T-cell (primary cell): ENCODE data around the gene HOMER2. TPM values are rescaled to one million over a fixed set of nuclear protein-coding genes. Genes with fewer than 3 reads are reported as not detected.

ENCODE experiments used
- ATAC-seq, 4 experiments: fragments of 200-7000 bp in 3 of 4; fragments of 150-1000 bp in 1 of 4; cut with Tn5 transposase; replicated peaks in 1 of 4; 1 replicate in 3 of 4; 2 replicates in 1 of 4; pipeline ENCODE4 v1.10.0; 2021; ENCODE audit warnings: moderate library complexity in 3 of 4, mild to moderate bottlenecking in 2 of 4, moderate number of reproducible peaks in 1 of 4
- CTCF ChIA-PET, 2 donors: fragments of 300-600 bp; sonication (Branson Sonifier 250); formaldehyde crosslinking; loops; one replicate each; lab custom pipeline; 2022; ENCODE audit warnings: antibody characterized with exemption in 2 of 2; lab: Charles Lee
- POLR2A ChIA-PET, 2 donors: fragments of 300-600 bp; sonication (Branson Sonifier 250); formaldehyde crosslinking; loops; one replicate each; lab custom pipeline; 2022; ENCODE audit warnings: antibody characterized with exemption in 2 of 2; lab: Charles Lee
- DNase-seq, 35 experiments: peaks; one replicate each; pipeline versions ENCODE4 v3.0.0 to v3.0.0-alpha.2; 2013 to 2023
- H3K27ac ChIP-seq: one replicate; pipeline ENCODE4 v1.5.1; 2013; ENCODE audit warnings: low read length
- H3K27me3 ChIP-seq, 2 experiments: replicated peaks in 1 of 2; 1 replicate in 1 of 2; 2 replicates in 1 of 2; pipeline versions ENCODE4 v1.6.1 to v1.7.0; 2013; ENCODE audit warnings: low read length in 1 of 2, mixed read lengths in 1 of 2; ENCODE audit not compliant: control insufficient read depth in 2 of 2, insufficient read depth in 2 of 2; ENCODE audit errors: extremely low read depth in 1 of 2
- H3K36me3 ChIP-seq, 2 donors: 1 replicate in 1 of 2; 2 replicates in 1 of 2; pipeline versions ENCODE4 v1.6.1 to v1.7.0; 2013; ENCODE audit warnings: low read length in 1 of 2; ENCODE audit not compliant: control insufficient read depth in 2 of 2, insufficient read depth in 1 of 2; ENCODE audit errors: extremely low read depth in 1 of 2
- H3K4me1 ChIP-seq, 2 experiments: 1 replicate in 1 of 2; 2 replicates in 1 of 2; pipeline versions ENCODE4 v1.6.1 to v1.7.0; 2013; ENCODE audit warnings: low read length in 2 of 2, mixed read lengths in 1 of 2; ENCODE audit not compliant: insufficient read depth in 2 of 2, control insufficient read depth in 1 of 2; ENCODE audit errors: extremely low read depth in 1 of 2
- H3K4me3 ChIP-seq, 2 donors: 1 replicate in 1 of 2; 2 replicates in 1 of 2; pipeline versions ENCODE4 v1.5.1 to v1.7.0; 2013; ENCODE audit warnings: mild to moderate bottlenecking in 2 of 2, low read length in 1 of 2, moderate library complexity in 1 of 2; ENCODE audit not compliant: control insufficient read depth in 1 of 2; ENCODE audit errors: extremely low read depth in 1 of 2
- H3K9me3 ChIP-seq: 2 replicates; pipeline ENCODE4 v1.7.0; 2013
- H3K27ac Mint-ChIP-seq, 2 donors: one replicate each; pipeline ENCODE4 v1.8.0; 2020 to 2021; ENCODE audit warnings: mild to moderate bottlenecking in 2 of 2, mixed read lengths in 2 of 2
- H3K27me3 Mint-ChIP-seq, 2 donors: one replicate each; pipeline ENCODE4 v1.8.0; 2021 to 2022; ENCODE audit warnings: mixed read lengths in 2 of 2
- H3K36me3 Mint-ChIP-seq: one replicate; pipeline ENCODE4 v1.8.0; 2021; ENCODE audit warnings: mixed read lengths
- H3K4me1 Mint-ChIP-seq, 3 donors: one replicate each; pipeline ENCODE4 v1.8.0; 2020 to 2022; ENCODE audit warnings: mixed read lengths in 3 of 3, mild to moderate bottlenecking in 1 of 3
- H3K4me3 Mint-ChIP-seq, 3 donors: one replicate each; pipeline ENCODE4 v1.8.0; 2020 to 2022; ENCODE audit warnings: mild to moderate bottlenecking in 3 of 3, mixed read lengths in 3 of 3, moderate library complexity in 3 of 3
- H3K9me3 Mint-ChIP-seq, 3 donors: one replicate each; pipeline ENCODE4 v1.8.0; 2020 to 2022; ENCODE audit warnings: mixed read lengths in 3 of 3
- WGBS: methylation state at CpG from one replicate; pipeline ENCODE4 v1.1.5; 2013; ENCODE audit warnings: missing lambda C conversion rate; ENCODE audit not compliant: insufficient coverage; 5-methylcytosine and 5-hydroxymethylcytosine counted together
- total RNA-seq, 35 experiments: library from RNA in 6 of 35; stranded (reverse) in 6 of 35; fragments of 120-200 nt in 1 of 35; gene quantifications; one replicate each; pipeline versions ENCODE4 v1.2.1 to v1.2.4 and lab custom pipeline; 2013 to 2026

The HOMER2 gene
- total RNA-seq, 5 donors from 2014 or later (not counting 1 experiment from before 2014, with no cell fraction given) = 2.7 to 9.1 (median 7.3) TPM

DNA sequence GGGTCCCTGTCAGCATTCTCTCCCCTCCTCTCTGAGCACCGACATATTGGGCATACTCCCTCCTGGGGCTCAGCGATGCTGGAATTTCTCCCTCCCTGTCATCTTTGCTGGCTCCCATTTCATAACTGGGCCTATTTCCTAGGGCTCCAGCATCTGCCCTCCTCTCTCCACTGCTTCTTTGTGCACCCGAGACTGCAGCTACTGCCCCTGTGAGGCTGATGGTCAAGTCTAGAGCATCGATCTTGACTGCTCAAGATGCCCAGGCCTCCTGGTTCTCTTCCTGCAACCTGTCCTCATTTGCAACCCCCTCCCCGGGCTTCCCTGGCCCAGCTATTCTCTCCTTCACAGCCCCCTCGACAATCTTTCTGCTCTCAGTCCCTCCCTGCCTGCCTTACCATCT, 89.6 kb downstream of the HOMER2 start:
- H3K9me3 Mint-ChIP-seq = no peaks in the 10 kb centered on the region
- Histone ChIP-seq H3K27ac (no peak overlapping the region), H3K9me3 (no peaks in the 10 kb centered on the region), H3K27me3 (no peaks in the 10 kb centered on the region), H3K4me3 (no peak overlapping the region), H3K4me1 (no peaks in the 10 kb centered on the region), H3K36me3 (no peaks in the 10 kb centered on the region)
- H3K36me3 Mint-ChIP-seq = no peaks in the 10 kb centered on the region
- H3K27me3 Mint-ChIP-seq = no peaks in the 10 kb centered on the region
- no peaks in the 10 kb centered on the region for H3K4me1 Mint-ChIP-seq
- H3K4me3 Mint-ChIP-seq = no peak overlapping the region
- no peak overlapping the region for H3K27ac Mint-ChIP-seq
- ChIA-PET POLR2A (no interaction called here), CTCF (no interaction called here)
- DNase-seq (no peak), ATAC-seq (no peak)
- WGBS = 87% methylated on average over 6 of the region's 6 CpGs

DNA sequence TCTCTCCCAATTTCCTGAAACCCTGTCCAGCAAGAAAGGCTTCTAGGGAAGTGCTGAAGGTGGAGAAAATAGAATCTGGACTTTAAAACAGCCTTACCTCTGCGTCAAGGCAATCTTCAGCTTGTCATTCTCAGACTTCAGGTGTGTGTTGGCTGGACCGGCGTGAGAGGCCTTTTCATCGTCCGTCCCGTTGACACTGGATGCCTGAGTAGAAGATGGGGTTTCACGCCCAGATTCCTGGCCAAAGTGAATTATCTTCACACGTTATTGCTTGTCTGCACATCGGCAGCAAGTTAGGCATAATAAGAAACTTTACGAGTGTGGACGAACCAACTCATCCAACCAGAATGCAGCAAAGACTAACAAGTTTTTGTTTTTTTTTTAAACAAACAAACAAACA, 93.6 kb downstream of the HOMER2 start:
- no peak for ATAC-seq
- Histone ChIP-seq H3K27me3 (no peaks in the 10 kb centered on the region), H3K9me3 (no peaks in the 10 kb centered on the region), H3K4me3 (no peak overlapping the region), H3K4me1 (peaks cover 0 to 2% of the 10 kb centered on the region in 2 experiments), H3K36me3 (no peaks in the 10 kb centered on the region), H3K27ac (no peak overlapping the region)
- POLR2A ChIA-PET = no interaction called here
- no peak for DNase-seq
- no peaks in the 10 kb centered on the region for H3K9me3 Mint-ChIP-seq
- no peak overlapping the region for H3K4me3 Mint-ChIP-seq
- H3K27me3 Mint-ChIP-seq = no peaks in the 10 kb centered on the region
- 96% methylated on average over 11 of the region's 11 CpGs for WGBS
- peaks cover 0 to 6% (median 5%) of the 10 kb centered on the region in 3 donors for H3K4me1 Mint-ChIP-seq
- no peak overlapping the region for H3K27ac Mint-ChIP-seq
- no peaks in the 10 kb centered on the region for H3K36me3 Mint-ChIP-seq
- CTCF ChIA-PET = no interaction called here

DNA sequence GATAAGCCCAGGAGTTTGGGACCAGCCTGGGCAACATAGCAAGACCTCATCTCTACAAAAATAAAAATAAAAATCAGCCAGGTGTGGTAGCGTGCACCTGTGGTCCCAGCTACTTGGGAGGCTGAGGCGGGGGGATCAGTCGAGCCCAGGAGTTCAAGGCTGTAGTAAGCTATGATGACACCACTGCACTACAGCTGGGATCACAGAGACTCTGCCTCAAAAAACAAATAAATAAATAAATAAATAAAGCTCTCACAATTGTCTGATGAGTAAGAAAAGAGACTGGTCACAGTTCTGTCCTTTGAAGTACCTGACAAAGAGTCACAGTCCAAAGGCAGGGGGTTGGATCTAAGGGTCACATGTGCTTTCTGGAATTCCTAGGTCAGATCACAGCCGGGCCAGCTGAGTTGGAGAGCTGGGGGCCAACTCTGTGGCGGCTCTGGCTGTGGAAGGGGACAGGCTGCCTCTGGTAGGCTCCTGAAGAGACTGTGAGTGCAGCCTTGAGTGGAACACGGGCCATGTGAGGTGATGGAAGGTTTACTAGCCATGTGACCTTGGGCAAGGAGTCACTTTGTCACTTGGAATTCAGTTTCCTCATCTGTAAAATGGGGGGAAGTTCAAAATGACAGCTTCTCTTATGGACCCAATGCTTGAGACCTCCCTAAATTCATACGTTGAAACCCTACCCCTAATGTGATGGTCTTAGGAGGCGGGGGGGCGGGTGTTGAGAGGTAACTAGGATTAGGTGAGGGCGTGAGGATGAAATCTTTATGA, 95.9 kb downstream of the HOMER2 start:
- H3K4me3 Mint-ChIP-seq = no peak overlapping the region
- 67% methylated on average over 3 of the region's 10 CpGs for WGBS
- H3K9me3 Mint-ChIP-seq = no peaks in the 10 kb centered on the region
- H3K27ac ChIP-seq = no peak overlapping the region
- ChIA-PET POLR2A (interaction anchor here in 1 of 2 donors (0.6 kb wide), 1 partner anchor 25 kb away, joined by 9 read pairs; no protein-coding TSS in a partner anchor), CTCF (interaction anchor here (0.6 to 0.7 kb wide), 2 partner anchors 9 to 154 kb away, joined by 3 to 4 read pairs; no protein-coding TSS in a partner anchor)
- DNase-seq = no peak
- H3K4me1 Mint-ChIP-seq = peaks cover 7 to 12% (median 11%) of the 10 kb centered on the region in 3 donors
- H3K27me3 ChIP-seq = no peaks in the 10 kb centered on the region
- H3K4me3 ChIP-seq = no peak overlapping the region
- H3K36me3 Mint-ChIP-seq = no peaks in the 10 kb centered on the region
- peaks cover 0 to 10% of the 10 kb centered on the region in 2 experiments for H3K4me1 ChIP-seq
- H3K36me3 ChIP-seq = no peaks in the 10 kb centered on the region
- H3K9me3 ChIP-seq = no peaks in the 10 kb centered on the region
- H3K27me3 Mint-ChIP-seq = no peaks in the 10 kb centered on the region
- H3K27ac Mint-ChIP-seq = no peak overlapping the region
- no peak for ATAC-seq

DNA sequence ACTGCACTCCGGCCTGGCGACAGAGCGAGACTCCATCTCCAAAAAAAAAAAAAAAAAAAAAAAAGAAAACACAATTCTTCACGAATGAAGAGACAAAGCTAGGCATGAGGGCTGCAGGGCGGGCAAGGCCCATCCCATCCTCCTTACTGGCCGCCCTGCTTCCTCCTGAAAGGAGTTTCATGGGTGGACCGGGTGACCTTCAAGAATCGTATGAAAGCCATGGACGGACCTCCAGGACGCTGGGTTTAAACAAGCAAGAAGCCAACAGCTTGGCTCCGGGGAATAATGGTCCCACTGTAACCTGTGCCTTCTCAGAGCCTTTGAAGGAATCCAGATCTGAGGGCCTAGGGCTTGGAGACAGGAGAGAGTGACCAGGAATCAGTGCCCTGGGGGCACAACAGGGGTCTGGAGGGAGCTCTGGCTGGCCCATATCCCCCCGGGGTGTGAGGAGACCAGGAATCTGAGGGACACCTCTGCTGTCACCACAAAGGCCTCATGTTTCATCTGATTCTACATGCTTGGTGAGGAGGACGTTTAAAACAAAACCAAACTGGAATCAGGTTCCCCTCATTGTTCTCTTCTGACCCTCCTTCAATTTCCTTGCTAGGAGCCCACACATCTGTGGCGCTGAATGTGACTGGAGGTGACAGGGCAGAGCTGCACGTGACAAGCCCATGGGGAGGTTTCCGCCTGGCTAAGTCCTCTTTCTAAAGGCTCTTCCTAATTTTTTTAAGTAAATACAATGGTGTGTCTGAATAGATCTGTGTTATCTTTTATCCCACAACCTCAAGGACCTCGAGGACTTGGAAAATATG, 97.0 kb downstream of the HOMER2 start:
- H3K27ac Mint-ChIP-seq = no peak overlapping the region
- peaks cover 0 to 3% of the 10 kb centered on the region in 2 donors for H3K36me3 ChIP-seq
- peaks cover 7 to 12% (median 11%) of the 10 kb centered on the region in 3 donors for H3K4me1 Mint-ChIP-seq
- peaks cover 0 to 10% of the 10 kb centered on the region in 2 experiments for H3K4me1 ChIP-seq
- ATAC-seq = no peak
- no peaks in the 10 kb centered on the region for H3K9me3 Mint-ChIP-seq
- H3K27me3 ChIP-seq = no peaks in the 10 kb centered on the region
- no peak for DNase-seq
- CTCF ChIA-PET = no interaction called here
- no peak overlapping the region for H3K27ac ChIP-seq
- H3K9me3 ChIP-seq = no peaks in the 10 kb centered on the region
- no peaks in the 10 kb centered on the region for H3K27me3 Mint-ChIP-seq
- 93% methylated on average over 6 of the region's 17 CpGs for WGBS
- peak overlapping the region in 1 of 3 donors; percentile 8 for H3K4me3 Mint-ChIP-seq
- H3K4me3 ChIP-seq = no peak overlapping the region
- POLR2A ChIA-PET = interaction anchor here in 1 of 2 donors (0.6 kb wide), 1 partner anchor 42 kb away, joined by 12 read pairs; no protein-coding TSS in a partner anchor
- H3K36me3 Mint-ChIP-seq = no peaks in the 10 kb centered on the region

DNA sequence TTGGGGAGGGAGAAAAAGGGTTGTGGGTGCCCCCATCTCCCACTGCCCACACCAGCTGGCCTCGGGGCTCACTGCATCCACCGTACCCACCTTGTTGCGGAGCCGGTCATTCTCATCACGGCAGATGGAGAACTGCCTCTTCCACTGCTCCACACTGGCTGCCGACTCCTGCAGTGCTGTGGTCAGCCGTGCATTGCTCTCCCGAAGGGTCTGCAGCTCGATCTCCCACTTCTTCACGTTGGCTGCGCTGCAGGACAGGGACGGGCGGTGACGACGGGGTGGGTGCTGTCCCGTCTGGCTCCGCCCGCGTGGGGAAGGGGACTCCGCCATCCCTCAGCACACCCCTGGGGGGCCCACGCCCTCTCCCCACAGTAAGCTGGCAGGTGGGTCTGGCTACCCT, 98.0 kb downstream of the HOMER2 start:
- no peaks in the 10 kb centered on the region for H3K9me3 Mint-ChIP-seq
- Histone ChIP-seq H3K4me1 (peaks cover 0 to 15% of the 10 kb centered on the region in 2 experiments), H3K36me3 (peaks cover 0 to 3% of the 10 kb centered on the region in 2 donors), H3K9me3 (no peaks in the 10 kb centered on the region), H3K4me3 (no peak overlapping the region), H3K27me3 (no peaks in the 10 kb centered on the region), H3K27ac (no peak overlapping the region)
- ChIA-PET CTCF (no interaction called here), POLR2A (no interaction called here)
- no peaks in the 10 kb centered on the region for H3K27me3 Mint-ChIP-seq
- no peak for ATAC-seq
- peaks cover 12 to 14% (median 12%) of the 10 kb centered on the region in 3 donors for H3K4me1 Mint-ChIP-seq
- H3K4me3 Mint-ChIP-seq = no peak overlapping the region
- no peaks in the 10 kb centered on the region for H3K36me3 Mint-ChIP-seq
- H3K27ac Mint-ChIP-seq = no peak overlapping the region
- DNase-seq = no peak
- WGBS = 90% methylated on average over 21 of the region's 21 CpGs

DNA sequence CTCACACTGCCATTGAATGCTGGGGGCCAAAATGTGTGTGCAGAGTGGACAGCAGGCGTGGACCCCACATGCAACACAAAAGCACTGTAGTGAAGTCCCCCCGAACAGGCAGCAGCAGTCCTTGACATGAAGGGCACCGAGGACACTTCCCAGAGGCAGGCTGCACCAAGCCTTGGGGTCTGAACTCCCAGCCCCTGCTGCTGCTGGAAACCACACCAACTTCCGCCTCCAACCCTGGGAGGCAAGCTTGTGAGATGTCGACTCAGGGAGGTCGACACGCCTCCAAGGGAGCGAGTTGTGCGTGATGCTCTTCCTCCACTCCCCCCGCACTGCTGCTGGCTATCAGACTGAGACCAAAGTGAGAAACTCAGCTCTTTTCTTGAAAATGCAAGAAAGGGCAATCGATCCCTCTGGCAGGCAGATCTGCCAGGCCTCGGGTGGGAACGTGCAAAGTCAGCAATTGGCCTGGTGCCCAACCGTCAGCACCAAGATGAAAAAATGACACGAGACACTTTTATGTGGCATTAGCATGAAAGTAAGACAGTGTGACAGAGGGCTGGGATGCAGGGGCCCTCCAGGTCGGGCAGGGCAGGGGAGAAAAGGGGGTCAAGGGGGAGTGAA, 99.5 kb downstream of the HOMER2 start:
- 53% methylated on average over 12 of the region's 16 CpGs for WGBS
- Mint-ChIP-seq H3K27ac (no peak overlapping the region), H3K36me3 (no peaks in the 10 kb centered on the region), H3K27me3 (no peaks in the 10 kb centered on the region), H3K4me1 (peaks cover 12 to 15% (median 15%) of the 10 kb centered on the region in 3 donors), H3K4me3 (peak overlapping the region in 1 of 3 donors; percentile 32), H3K9me3 (no peaks in the 10 kb centered on the region)
- POLR2A ChIA-PET = no interaction called here
- ATAC-seq (peak in 2 of 4 experiments; percentile 34 to 41), DNase-seq (no peak)
- H3K9me3 ChIP-seq = no peaks in the 10 kb centered on the region
- no peak overlapping the region for H3K4me3 ChIP-seq
- H3K4me1 ChIP-seq = peaks cover 0 to 17% of the 10 kb centered on the region in 2 experiments
- H3K27ac ChIP-seq = no peak overlapping the region
- peaks cover 0 to 3% of the 10 kb centered on the region in 2 donors for H3K36me3 ChIP-seq
- H3K27me3 ChIP-seq = peaks cover 0 to 2% of the 10 kb centered on the region in 2 experiments
- CTCF ChIA-PET = no interaction called here
